ENCODE data around the gene STXBP1.
"Not testable (repeated sequence)": the region's sequence is repeated elsewhere in the genome, so short reads cannot be mapped to it uniquely, and the experiment has no call there.

Gene STXBP1

DNA sequence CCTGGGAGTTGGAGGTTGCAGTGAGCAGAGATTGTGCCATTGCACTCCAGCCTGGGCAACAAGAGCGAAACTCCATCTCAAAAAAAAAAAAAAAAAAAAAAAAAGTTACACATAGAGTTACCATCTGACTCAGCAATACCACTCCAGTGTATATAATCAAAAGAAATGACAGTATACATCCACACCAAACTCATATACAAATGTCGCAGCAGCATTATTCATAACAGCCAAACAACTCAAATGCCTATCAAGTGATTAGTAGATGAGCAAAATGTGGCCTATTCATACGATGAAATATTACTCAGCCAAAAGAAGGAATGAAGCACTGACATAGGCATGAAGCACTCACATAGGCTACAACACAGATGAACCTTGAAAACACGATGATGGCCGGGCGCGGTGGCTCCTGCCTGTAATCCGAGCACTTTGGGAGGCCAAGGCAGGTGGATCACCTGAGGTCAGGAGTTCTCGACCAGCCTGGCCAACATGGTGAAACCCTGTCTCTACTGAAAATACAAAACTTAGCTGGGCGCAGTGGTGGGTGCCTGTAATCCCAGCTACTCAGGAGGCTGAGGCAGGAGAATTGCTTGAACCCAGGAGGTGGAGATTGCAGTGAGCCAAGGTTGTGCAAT lies 9.4 kb downstream of the STXBP1 start:
- DNase-seq: not testable (repeated sequence)

DNA sequence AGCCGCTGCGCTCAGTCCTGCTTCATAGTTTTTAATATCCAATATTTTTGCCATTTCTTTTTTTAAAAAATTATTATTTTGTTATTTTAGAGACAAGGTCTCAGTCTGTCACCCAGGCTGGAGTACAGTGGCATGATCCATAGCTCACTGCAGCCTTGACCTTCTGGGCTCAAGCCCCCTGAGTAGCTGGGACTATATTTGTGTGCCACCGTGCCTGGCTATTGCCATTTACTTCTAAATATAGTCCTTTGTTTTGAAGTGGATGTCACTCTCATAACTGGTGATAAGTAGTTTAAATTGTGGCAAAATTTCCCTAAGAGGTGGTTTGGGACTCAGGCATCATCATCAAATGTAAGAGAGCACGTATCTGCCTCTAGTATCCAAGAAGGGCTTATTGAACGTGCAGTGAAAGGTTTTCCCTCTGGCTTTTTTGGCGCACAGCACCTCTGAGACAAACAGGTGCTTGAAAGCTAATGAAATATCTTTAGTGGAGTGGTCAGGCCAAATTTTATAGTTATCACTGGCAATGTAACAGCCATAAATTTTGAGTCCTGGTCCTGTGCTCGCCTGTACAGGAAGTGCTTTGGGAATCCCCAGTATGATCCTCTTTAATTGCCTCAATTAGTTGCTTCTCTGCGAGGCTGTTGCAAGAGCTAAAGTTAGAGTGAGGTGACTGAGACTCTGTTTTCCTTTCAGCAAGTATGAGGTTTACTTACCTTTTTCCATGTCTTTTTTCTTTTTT lies 14.8 kb downstream of the STXBP1 start:
- no peak for DNase-seq

DNA sequence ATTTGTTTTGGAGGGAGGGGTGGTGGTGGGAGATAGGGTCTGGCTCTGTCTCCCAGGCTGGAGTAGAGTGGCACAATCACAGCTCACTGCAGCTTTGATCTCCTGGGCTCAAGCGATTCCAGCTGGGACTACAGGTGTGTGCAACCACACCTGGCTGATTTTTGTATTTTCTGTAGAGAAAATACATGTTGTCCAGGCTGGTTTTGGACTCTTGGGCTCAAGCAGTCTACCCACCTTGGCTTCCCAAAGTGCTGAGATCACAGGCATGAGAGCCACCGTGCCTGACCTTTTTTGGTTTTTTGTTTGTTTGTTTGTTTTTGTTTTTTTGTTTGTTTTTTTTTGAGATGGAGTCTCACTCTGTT lies 15.4 kb downstream of the STXBP1 start:
- no peak for DNase-seq

DNA sequence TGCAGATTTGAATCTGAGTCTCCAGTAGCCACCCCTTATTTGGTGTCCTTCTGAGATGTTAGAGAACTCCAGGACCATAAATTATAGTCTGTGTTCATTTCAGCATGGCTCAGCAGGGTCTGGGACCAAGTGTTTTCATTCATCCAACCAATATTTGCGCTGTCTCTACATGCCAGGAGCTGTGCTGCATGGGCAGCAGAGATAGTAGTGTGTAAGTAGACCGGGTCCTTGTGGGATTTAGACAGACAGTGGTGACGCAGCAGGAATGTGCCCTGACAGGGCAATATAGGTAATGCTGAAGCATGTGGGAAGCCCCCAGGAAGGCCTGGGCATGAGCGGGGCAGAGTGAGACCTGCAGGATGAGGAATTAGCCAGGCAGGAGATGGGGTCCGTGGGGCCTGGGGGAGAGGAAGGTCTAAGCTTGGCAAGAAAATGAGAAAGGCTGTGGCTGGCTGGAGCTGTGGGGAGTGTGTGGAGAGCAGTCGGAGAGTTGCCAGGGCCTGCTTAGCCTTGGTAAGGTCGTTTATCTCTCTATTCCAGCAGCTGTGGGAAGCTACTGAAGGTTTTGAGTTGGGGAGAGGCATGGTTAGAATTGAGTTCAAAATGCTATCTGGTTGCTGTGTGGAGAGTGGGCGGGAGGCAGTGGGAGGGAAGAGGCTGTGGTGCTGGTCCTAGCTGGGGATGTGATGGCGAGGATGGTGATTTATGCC lies 16.8 kb downstream of the STXBP1 start:
- DNase-seq: no peak

DNA sequence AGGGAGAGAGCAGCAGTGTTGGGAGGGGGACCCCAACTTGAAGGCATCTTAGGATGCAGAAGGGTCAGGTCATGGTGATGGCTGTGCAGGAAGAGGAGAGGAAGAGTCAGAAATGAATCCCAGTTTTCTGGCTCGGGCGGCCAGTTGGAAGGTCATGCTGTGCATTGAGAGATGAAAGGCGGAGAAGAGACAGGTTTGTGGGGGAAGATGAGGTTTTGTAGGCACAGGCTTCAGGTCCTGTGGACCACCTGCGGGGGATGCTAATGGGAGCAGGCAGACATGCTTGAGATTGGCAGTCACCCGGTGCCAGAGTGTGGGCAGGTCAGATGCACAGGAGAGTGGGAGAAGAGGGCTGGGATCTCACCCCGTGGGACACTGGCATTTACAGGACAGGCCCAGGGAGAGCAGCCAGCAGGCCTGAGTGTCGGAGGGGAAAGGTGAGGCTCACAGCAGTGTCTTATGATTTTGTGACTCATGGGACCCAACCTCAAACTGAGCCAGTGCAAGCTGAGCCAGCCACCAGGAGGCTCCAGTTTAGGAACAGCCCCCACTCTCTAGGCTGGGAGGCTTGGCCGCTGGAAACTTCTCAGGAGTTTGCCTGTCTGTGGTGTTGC lies 17.5 kb downstream of the STXBP1 start:
- no peak for DNase-seq

DNA sequence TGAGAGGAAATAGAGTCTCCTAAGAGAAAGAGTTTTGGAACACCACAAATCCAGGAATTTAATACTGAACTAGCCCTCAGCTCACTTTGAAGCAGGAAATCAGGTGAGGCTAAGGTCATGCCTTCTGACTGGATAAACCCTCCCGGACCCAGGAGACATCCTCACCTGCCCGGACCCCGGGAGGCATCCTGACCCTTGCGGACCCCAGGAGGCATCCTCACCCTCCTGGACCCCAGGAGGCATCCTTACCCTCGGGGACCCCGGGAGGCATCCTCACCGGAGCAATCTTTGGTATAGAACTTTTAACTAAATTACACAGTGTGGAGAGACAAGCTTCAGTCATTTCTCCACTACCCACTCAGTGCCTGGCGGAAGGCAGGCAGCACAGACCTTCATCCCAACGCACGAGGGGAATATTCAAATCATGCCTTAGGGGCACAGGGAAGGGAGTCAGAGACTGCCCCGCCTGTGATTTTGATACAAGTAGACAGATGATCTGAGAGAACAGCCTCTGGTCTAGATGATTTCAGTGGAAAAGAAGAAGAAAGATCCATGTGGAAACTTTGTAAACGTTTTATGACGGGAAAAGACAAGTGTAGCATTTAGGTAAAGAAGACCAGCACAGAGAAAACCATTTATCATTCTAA lies 21.3 kb downstream of the STXBP1 start:
- DNase-seq: no peak

DNA sequence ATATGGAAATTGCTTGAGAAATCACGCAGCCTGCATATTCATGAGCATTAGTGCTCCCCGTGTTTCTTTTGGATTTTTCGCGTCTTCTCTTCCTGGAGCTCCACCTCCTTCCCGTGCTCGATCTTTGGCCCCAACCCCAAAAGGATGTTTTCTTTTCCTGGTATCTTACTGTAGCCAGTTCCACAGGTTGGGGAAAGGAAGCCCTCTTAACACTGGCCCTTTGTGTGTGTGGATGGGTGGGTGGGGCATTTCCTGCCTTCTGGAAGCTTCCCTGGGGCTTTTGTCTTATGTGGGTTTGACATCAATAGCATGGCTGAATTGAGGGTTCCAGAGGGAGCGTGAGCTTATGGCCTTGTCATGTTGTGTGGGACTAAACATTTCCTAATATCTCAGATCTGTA lies 21.9 kb downstream of the STXBP1 start:
- no peak for DNase-seq

DNA sequence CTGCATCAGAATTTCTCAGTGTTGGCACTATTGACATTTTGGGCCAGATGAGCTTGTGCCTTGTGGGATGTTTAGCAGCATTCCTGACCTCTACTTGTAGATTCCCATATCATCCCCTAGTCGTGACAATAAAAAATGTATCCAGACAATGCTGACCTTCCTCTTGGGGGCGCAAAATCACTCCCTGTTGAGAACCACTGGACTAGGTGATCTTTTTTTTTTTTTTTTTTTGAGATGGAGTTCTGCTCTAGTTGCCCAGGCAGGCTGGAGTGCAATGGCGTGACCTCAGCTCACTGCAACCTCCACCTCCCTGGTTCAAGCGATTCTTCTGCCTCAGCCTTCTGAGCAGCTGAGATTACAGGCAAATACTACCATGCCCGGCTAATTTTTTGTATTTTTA lies 22.6 kb downstream of the STXBP1 start:
- DNase-seq: no peak

DNA sequence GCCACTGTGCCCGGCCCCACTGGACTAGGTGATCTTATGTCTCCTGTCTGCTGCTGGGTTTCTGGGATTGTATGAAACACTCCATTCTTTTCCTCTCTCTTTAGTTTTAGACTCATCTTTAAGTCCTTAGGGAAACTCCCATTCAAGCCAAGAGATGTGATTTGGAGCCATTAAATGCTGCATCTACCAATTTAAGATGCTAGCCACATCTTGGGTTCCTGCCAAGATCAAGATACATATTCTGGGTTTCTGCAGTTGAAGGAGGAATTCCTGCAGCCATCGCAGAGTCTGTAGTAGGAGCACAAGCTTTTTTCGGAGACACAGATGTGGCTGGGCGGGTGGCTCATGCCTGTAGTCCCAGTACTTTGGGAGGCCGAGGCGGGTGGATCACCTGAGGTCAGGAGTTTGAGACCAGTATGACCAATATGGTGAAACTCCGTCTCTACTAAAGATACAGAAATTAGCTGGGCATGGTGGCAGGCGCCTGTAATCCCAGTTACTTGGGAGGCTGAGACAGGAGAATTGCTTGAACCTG lies 23.2 kb downstream of the STXBP1 start:
- DNase-seq: no peak

DNA sequence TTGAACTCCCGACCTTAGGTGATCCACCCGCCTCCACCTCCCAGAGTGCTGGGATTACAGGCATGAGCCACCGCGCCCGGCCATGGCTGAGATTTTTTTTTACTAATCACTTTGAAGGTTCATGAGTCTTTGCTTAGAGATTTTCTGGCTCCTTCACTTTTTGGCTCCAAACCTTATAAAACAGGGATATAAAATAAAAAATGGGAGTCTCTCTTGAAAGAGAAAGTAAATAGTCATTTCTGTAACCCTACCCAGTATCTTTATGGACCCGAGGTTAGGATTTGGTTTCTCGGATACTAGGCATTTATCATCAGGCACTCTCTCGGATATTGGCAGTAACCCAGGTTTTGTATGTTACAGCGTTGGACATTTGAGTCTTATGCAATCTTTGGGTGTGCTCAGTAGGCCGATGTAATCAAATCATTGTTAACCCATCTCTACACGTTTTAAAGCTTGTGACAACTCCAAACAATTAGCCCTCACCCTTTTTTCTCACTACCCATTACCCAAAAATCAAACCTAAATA lies 25.3 kb downstream of the STXBP1 start:
- DNase-seq: no peak

DNA sequence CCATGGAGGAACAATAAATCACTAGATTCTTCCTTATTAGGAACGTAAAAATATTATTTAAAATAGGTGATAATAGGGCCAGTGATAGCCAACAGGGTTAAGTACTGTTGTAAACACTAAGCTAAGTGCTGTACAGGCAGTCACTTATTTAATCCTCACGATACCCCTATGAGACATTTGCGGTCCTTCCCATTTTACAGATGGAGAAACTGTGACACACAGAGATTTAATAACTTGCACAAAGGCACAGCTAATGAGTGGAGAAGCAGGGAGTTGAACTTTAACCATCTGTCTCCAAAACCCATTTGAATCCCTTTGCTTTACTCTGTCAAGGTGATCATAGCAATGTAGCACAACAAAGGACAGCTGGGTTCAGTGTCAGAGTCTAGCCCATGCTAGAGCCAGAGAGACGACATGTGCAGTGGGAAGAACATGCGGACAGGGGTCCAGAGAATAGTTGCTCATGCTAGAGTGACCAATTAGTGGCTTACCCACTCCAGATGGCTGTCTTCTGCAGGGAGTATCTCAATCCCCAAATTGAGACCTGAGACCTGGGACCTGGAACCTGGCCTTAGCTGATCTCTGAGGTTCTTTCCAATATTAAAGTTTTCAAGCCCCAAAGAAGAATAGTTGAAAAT lies 28.9 kb downstream of the STXBP1 start:
- DNase-seq: no peak

DNA sequence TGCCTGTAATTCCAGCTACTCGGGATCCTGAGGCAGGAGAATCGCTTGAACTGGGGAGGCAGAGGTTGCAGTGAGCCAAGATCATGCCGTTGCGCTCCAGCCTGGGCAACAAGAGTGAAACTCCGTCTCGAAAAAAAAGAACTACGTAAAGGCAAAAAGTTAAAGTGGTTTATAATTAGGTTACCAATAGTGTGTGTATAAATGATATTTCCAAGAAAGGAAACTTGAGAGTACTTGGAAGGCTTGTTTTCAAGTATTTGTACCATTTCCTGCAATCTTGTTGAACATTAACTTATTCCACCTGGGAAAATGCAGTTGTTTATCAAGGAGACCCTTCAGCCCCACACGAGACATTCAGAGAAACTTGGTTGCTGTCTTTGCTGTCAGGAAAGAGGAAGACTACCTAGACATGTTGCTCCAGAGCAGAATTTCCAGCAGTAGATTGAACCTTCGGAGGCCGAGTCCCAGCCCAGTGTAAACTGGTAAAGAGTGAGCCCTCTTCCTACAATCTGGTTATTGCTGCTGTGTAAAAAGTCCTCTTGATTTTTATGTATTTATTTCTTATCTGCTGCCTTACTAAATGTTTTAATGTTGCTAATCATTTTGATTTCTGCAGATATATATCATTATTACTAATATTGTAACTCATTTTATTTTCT lies 30.1 kb downstream of the STXBP1 start:
- no peak for DNase-seq

DNA sequence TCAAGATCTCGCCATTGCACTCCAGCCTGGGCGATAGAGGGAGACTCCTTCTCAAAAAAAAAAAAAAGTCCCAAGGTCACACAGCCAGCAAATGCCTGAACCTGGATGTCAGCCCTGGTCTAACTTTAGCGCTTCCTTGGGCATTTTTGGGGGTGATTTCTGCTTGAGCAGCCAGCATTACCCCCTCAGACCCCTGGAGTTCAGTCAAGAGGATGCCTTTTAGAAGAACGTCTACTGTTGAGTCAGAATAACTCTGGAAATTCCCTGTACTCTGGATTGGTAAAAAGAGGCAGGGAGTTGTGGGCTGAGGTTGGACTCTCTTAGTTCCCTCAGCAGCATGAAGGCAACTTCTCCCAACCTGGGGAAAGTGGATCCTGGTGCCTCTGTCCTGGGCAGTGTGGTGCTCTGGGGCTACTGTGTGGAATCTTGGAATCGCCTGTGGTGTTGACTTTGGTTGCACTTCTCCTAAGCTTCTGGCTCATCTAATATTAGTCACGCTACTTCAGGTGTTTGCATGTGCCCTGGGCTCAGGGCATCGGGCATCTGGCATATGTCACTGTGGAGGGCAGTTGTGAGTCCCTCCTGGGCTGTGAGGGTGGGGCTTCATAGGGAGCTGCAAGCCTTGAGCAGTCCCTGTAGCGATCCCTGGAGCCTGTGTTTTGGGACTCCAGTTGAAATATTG lies 32.2 kb downstream of the STXBP1 start:
- no peak for DNase-seq

DNA sequence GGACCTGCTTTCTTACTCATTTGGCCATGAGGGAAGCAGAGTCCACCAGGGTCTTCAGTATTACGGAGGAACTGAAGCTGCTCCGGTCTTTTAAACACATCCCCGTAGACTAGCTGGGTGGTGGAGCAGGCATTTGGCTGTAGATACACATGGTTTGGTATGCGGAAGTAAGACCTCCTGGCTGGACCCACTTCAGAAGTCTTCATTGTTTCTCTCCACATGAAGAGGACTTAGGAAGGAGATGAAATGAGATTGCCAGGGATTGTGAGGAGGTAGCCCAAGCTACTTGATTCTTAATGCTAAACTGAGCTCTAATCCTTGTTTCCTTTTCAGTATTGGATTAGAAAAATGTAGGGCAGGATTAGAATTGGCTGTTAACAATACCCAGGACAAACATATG lies 32.9 kb downstream of the STXBP1 start:
- DNase-seq: no peak

DNA sequence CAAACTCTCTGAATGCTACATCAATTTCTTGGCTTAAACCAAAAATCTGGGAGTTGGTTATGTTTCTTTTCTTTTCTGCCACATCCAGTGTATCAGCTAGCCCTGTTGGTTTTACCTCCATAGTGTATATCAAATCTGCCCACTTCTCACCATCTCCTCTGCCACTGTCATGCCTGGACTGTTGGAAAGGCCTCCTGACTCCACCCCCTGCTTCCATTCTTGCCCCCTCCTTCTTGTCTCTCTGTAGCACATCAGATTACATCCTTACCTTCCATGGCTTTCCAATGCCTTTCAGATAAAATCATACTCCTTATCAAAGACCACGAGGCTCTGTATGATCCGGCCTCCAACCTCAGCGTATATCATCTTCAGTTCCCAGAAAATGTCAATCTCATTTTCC lies 35.4 kb downstream of the STXBP1 start:
- DNase-seq: no peak

DNA sequence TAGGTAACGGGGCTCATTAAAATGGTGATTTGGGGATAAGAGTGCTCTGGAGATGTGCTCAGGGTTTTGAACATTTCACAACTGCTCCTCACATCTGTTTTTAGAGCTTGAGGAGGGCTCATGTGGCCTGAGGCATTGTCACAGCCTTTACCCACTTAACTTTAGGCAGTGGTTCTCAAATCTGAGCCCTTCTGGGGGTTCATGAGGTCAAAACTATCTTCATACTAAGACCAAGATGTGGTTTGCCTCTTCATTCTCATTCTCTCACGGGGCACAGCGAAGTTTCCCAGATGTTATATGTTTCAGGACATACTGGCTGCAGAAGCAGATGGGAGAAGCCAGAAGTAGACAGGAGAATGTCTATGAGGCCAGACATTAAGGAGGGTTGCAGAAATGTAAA lies 38.4 kb downstream of the STXBP1 start:
- no peak for DNase-seq

DNA sequence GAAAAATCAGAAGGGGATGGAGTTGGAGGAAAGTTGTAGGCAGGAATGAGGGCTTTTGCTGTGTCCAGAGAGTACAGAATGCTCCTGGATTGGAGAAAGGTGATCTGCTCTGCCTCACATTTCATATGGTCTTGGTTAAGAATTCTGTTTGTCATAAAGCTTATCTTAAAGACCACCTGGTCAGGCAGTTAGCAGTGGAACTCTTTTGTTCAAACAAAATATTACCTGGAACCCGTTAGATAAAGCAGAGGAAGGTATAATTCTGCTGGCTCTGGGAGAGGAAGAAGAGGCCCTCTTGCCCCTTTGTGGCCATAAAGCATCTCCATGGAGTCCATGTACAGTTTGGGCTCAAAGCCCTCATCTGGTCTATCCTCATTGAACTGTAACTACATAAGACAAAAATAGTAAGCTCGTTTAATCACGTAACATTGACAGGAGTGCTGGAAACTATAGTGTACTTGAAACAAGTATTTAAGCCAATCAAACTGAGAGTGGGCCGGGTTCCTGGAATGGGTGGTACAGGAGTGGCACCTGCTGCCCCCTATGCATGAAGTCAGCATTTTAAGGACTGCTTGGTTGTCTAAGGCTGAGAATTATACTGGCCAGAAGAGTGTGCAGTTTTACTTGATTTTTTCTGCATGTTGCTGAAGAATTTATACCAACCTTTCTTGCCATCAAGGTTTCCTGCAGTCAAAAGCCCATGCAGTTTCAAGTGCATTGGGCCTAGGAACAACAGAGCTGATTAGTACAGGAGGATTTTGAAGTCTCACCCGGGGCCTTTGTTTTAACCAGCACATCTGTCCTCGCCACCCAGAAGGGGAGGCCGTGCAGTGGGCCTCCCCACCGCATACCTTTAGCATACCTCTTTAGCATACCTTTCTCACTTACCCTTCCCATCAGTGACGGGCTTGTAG lies 39.9 kb downstream of the STXBP1 start:
- DNase-seq: no peak

DNA sequence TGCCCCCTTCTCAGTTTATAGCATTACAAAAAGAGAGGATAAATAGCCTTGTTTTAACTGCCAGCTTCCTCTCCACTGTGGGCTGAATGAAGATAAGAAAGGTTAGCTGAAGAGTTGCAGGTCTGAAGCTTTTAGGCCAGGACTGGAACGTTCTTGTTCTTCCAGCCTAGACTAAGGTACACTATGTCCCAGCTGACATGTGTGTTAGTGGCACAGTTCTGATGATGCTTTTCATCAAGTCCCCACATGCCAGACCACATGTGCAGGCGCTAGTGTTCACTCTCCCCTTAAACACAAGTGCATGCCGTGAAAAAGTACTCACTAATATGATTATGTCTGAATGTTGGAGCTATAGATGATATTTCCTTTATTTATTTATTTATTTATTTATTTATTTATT lies 40.7 kb downstream of the STXBP1 start:
- no peak for DNase-seq

DNA sequence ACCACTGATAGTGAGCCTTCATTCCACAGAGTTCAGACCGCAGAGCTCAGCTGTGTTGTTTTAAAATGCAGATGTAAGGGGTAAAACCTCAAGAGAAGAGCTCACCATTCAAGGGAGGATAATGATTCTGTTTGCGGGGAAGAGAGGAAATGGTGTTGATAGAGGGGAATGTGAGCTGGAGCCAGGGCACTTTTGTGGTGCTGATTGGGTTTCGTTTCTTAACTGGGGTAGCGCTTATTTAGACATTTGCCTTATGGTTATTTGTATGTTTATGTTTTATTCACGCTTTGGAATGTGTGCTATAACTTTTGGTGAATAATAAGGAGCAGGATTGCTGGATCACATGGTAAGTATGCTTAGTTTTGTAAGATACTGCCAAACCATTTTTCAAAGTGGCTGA lies 42.5 kb downstream of the STXBP1 start:
- DNase-seq: no peak

DNA sequence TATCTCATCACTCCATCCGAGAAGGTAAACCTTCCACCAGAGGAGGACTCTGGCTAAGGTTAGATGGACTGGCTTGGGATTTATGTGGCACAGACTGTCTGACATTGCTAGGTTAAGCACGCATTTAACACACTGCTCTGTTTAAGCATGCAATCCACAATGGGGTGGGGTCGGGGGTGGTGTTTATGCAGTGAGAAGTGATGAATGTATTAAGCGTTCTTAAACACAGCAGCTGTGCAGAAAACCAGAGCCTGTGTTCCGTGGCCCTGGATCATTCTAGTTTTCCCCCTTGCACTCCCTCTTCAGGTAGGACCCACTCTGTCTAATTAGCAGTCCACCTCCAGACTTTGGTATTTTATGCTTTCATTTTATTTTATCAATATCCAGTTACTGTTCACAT lies 46.4 kb downstream of the STXBP1 start:
- DNase-seq: no peak

All from activated CD8-positive, alpha-beta memory T cell treated with anti-CD3 and anti-CD28 coated beads for 24 hours (primary cell).